ENCODE measurements around the gene BEX1.
"Not testable (repeated sequence)": the region's sequence is repeated elsewhere in the genome, so short reads cannot be mapped to it uniquely, and the experiment has no call there.

Gene BEX1

DNA sequence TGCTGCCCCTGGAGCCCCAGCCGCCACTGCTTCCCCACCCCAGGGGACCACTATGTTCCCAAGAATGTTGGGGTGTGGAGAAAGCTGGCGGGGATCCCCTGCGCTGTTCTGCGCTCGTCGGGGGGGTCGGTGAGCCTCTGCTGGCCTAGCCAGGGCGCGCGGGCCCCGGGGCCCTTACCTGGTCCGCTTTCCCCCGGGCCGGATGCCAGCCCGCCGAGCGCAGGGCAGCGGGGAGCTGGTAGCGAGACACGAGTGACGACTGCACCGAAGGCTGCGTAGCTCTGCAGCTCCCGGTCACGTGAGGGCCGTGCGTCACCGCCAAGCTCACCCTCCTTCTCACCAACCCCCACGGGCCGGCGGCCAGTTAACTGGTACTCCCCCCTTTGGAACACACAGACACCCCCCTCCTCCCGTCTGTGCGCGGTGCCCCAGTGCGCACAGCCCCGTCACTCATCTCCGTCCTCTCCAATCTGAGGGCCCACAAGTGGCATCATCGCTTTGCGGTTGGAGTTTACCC is at the start of gene BEX1:
BEX1 (minus strand) TSS at position 254 of the 517 bp plus-strand sequence. CDS start 897 bp downstream, outside the sequence.
- POLR2A ChIA-PET, result no interaction called here
- TF ChIP-seq FOXK2 (IDR thresholded peaks at IDR 0.05) (no peak), ELF4 (IDR thresholded peaks at IDR 0.05) (no peak), HDGF (IDR thresholded peaks at IDR 0.05; ENCODE audit: borderline replicate concordance) (no peak), NFRKB (IDR thresholded peaks at IDR 0.05) (no peak), FOXM1 (IDR thresholded peaks at IDR 0.05; ENCODE audit: borderline replicate concordance) (no peak), ZNF384 (IDR thresholded peaks at IDR 0.05) (no peak), SUZ12 (IDR thresholded peaks at IDR 0.05) (no peak), BHLHE40 (IDR thresholded peaks at IDR 0.05; ENCODE audit: borderline replicate concordance) (no peak), SP1 (IDR thresholded peaks at IDR 0.05) (no peak)
- CTCF ChIA-PET, result no interaction called here
- no peak for DNase-seq (ENCODE audit: extremely low spot score)

- POLR2A ChIA-PET; DNase-seq (ENCODE audit: extremely low spot score); CTCF ChIA-PET: not testable (repeated sequence)
These were observed 45.5 kb upstream of the BEX1 start for GRCh38 chrX:103109497-103109896.

DNA sequence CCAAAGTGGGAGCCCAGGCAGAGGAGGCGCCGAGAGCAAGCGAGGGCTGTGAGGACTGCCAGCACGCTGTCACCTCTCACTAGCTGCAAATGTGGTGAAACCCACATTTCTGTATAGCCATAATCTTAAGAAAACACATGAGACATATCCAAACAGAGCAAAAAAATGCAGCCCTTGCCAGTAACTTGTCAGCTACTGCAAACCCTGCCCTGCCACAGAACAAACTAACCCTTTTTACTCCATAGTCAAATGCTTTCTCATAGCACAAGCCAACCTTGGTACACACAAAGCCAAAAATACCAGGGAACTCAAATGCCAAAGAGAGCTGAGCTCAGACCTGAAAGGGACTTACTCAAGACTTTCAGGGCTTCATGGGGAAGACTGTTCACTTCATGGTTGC is 43.9 kb upstream of the BEX1 start:
- ChIA-PET POLR2A (no interaction called here), CTCF (no interaction called here)
- DNase-seq (ENCODE audit: extremely low spot score), result no peak
- no peak for TF ChIP-seq HDGF (IDR thresholded peaks at IDR 0.05; ENCODE audit: borderline replicate concordance)
- no peak for TF ChIP-seq TARDBP (IDR thresholded peaks at IDR 0.05)

- POLR2A ChIA-PET, result not testable (repeated sequence)
These were observed 43.3 kb upstream of the BEX1 start for GRCh38 chrX:103107227-103107737.

GRCh38 chrX:103104370-103104769 is 40.4 kb upstream of the BEX1 start:
- POLR2A ChIA-PET; DNase-seq (ENCODE audit: extremely low spot score); CTCF ChIA-PET: not testable (repeated sequence)

More at GRCh38 chrX:103107227-103107737, 43.3 kb upstream of the BEX1 start:
- DNase-seq (ENCODE audit: extremely low spot score); CTCF ChIA-PET: not testable (repeated sequence)

- CTCF ChIA-PET; DNase-seq (ENCODE audit: extremely low spot score); POLR2A ChIA-PET: not testable (repeated sequence)
These were observed 39.9 kb upstream of the BEX1 start for GRCh38 chrX:103103866-103104265.

- POLR2A ChIA-PET, result no interaction called here
- no peak for DNase-seq (ENCODE audit: extremely low spot score)
- CTCF ChIA-PET, result interaction anchor here (0.8 kb wide), 2 partner anchors 59 to 150 kb away, joined by 3 to 5 read pairs; no protein-coding TSS in a partner anchor
- TF ChIP-seq SP1 (IDR thresholded peaks at IDR 0.05), result no peak
- TF ChIP-seq FOXM1 (IDR thresholded peaks at IDR 0.05; ENCODE audit: borderline replicate concordance), result no peak
- no peak for TF ChIP-seq ELF4 (IDR thresholded peaks at IDR 0.05)
- TF ChIP-seq ARNT (IDR thresholded peaks at IDR 0.05), result no peak
- TF ChIP-seq LEF1 (IDR thresholded peaks at IDR 0.05; ENCODE audit: borderline replicate concordance), result no peak
- TF ChIP-seq ZNF384 (IDR thresholded peaks at IDR 0.05), result no peak
- no peak for TF ChIP-seq PKNOX1 (IDR thresholded peaks at IDR 0.05)
- no peak for TF ChIP-seq BHLHE40 (IDR thresholded peaks at IDR 0.05; ENCODE audit: borderline replicate concordance)
- TF ChIP-seq FOXK2 (IDR thresholded peaks at IDR 0.05), result no peak
- no peak for TF ChIP-seq SUZ12 (IDR thresholded peaks at IDR 0.05)
These were observed 37.5 kb upstream of the BEX1 start for GRCh38 chrX:103101299-103102042.

- ChIA-PET CTCF (no interaction called here), POLR2A (no interaction called here)
- TF ChIP-seq BHLHE40 (IDR thresholded peaks at IDR 0.05; ENCODE audit: borderline replicate concordance) (no peak), FOXM1 (IDR thresholded peaks at IDR 0.05; ENCODE audit: borderline replicate concordance) (no peak), LEF1 (IDR thresholded peaks at IDR 0.05; ENCODE audit: borderline replicate concordance) (no peak), CTBP1 (IDR thresholded peaks at IDR 0.05; ENCODE audit: borderline replicate concordance) (no peak), NFRKB (IDR thresholded peaks at IDR 0.05) (no peak), ARNT (IDR thresholded peaks at IDR 0.05) (no peak), TARDBP (IDR thresholded peaks at IDR 0.05) (no peak), FOXA1 (IDR thresholded peaks at IDR 0.05) (no peak), PKNOX1 (IDR thresholded peaks at IDR 0.05) (no peak), FOXK2 (IDR thresholded peaks at IDR 0.05) (no peak), ELF4 (IDR thresholded peaks at IDR 0.05) (no peak), ZNF384 (IDR thresholded peaks at IDR 0.05) (no peak), L3MBTL2 (conservative IDR thresholded peaks at IDR 0.05) (no peak), HDGF (IDR thresholded peaks at IDR 0.05; ENCODE audit: borderline replicate concordance) (no peak), SP1 (IDR thresholded peaks at IDR 0.05) (no peak), SUZ12 (IDR thresholded peaks at IDR 0.05) (no peak)
- no peak for DNase-seq (ENCODE audit: extremely low spot score)
These were observed 36.5 kb upstream of the BEX1 start for GRCh38 chrX:103100484-103100883.
